Activated naive CD8-positive, alpha-beta T cell (primary cell): Measurements from ENCODE around the gene ASS1.

Experiments used
- H3K27ac Mint-ChIP-seq: one replicate; pipeline ENCODE4 v1.8.0; 2021; ENCODE audit warnings: mixed read lengths
- H3K27me3 Mint-ChIP-seq: one replicate; pipeline ENCODE4 v1.8.0; 2021; ENCODE audit warnings: mixed read lengths
- H3K36me3 Mint-ChIP-seq: one replicate; pipeline ENCODE4 v1.8.0; 2021; ENCODE audit warnings: mixed read lengths
- H3K4me1 Mint-ChIP-seq: one replicate; pipeline ENCODE4 v1.8.0; 2021; ENCODE audit warnings: low read depth, mixed read lengths
- H3K4me3 Mint-ChIP-seq: one replicate; pipeline ENCODE4 v1.8.0; 2021; ENCODE audit warnings: mild to moderate bottlenecking, mixed read lengths
- H3K9me3 Mint-ChIP-seq: one replicate; pipeline ENCODE4 v1.8.0; 2021; ENCODE audit warnings: low read depth, mixed read lengths

Gene ASS1

DNA sequence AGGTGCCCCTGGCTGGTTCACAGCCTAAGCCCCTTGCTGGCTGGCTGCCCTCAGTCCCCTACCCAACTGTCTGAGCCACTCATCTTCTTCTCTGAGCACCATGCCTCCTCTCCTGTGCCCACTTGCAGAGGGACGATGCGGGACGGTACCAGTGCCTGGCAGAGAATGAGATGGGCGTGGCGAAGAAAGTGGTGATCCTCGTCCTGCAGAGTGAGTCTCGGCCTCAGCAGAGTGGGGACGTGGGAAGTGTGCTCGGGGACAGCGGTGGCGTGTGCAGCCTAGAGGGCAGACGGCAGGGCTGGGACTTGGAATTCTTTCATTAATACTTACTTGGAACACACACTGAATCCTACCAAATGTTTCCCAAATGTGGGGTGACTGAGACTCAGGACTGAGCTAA is 34.3 kb upstream of the ASS1 start:
- no peak overlapping the region for H3K4me3 Mint-ChIP-seq
- H3K9me3 Mint-ChIP-seq, result no peaks in the 10 kb centered on the region
- H3K27ac Mint-ChIP-seq, result no peak overlapping the region
- H3K4me1 Mint-ChIP-seq, result no peaks in the 10 kb centered on the region
- H3K36me3 Mint-ChIP-seq, result no peaks in the 10 kb centered on the region
- H3K27me3 Mint-ChIP-seq, result no peaks in the 10 kb centered on the region

DNA sequence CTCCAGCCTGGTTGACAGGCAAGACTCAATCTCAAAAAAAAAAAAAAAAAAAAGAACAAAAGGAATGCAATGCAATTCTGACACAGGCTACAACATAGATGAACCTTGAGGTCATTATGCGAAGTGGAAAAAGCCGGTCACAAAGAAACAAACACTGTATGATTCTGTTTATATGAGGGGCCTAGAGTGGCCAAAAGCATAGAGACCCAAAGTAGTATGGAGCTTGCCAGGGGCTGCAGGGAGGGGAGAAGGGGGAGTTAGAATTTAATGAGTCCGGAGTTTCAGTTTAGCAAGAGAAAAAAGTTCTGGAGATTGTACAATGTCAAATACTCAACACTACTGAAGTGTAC is 33.2 kb upstream of the ASS1 start:
- no peaks in the 10 kb centered on the region for H3K4me1 Mint-ChIP-seq
- H3K36me3 Mint-ChIP-seq, result no peaks in the 10 kb centered on the region
- peaks cover 3% of the 10 kb centered on the region for H3K27me3 Mint-ChIP-seq
- H3K4me3 Mint-ChIP-seq, result no peak overlapping the region
- H3K27ac Mint-ChIP-seq, result no peak overlapping the region
- H3K9me3 Mint-ChIP-seq, result no peaks in the 10 kb centered on the region

DNA sequence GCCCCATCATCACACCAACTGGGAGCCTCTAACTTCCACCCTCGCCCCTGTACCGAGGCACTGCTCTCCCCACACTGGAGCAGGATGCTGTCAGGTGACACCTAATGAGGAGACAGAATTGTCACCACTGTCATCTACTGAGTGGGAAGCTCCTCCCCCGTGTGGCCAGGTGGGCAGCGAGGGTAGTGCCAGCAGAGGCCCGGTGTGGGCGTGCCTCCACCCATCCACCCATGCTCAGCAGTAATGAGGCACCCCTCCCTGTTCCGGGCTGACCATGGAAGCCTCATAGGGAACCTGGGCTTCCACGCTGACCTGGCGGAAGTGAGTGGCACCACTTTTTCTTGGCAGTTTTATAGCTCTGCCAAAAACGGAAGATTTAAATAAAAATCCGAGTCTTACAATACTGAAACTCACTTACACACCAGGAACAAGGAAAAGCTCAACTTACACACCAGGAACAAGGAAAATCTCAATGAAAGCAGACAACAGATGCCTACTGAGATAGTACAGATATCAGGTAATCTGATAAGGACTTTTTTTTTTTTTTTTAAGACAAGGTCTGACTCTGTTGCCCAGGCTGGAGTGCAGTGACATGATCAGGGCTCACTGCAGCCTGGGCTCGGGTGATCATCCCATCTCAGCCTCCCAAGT is 30.6 kb upstream of the ASS1 start:
- Mint-ChIP-seq H3K4me3 (no peak overlapping the region), H3K27me3 (peaks cover 3% of the 10 kb centered on the region), H3K9me3 (no peaks in the 10 kb centered on the region), H3K27ac (no peak overlapping the region), H3K36me3 (no peaks in the 10 kb centered on the region), H3K4me1 (no peaks in the 10 kb centered on the region)

DNA sequence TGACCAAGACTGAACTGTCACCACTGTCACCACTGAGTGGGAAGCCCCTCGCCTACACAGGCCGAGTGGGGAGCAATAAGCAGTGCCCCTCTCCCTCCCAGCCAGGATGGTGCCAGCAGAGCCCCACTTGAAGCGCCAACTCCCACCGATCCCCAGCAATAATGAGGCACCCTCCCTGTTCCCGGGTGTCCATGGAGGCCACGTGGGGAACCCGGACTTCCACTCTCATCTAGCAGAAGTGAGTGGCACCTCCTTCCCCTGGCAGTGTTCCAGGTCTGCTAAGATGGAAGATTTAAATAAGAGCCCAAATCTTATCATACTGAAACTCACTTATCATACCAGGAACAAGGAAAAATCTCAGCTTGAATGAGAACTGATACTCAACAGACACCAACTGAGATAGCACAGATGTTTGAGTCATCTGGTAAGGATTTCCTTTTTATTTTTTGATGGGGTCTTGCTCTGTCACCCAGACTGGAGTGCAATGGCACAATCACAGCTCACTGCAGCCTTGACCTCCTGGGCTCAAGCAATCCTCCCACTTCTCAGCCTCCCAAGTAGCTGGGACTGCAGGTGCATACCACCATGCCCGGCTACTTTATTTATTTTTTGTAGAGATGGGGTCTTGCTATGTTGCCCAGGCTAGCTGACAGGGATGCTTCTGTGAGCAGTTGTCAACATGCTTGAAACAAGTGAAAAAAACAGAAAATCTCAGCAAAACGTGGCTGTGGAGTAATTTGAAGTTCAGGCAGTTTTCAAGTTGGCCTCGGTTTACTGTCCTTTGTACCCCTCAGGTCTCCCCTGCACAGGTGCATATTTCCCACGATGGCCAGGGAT is 29.6 kb upstream of the ASS1 start:
- Mint-ChIP-seq H3K36me3 (no peaks in the 10 kb centered on the region), H3K4me1 (no peaks in the 10 kb centered on the region), H3K4me3 (no peak overlapping the region), H3K27me3 (peaks cover 3% of the 10 kb centered on the region), H3K9me3 (no peaks in the 10 kb centered on the region), H3K27ac (no peak overlapping the region)

DNA sequence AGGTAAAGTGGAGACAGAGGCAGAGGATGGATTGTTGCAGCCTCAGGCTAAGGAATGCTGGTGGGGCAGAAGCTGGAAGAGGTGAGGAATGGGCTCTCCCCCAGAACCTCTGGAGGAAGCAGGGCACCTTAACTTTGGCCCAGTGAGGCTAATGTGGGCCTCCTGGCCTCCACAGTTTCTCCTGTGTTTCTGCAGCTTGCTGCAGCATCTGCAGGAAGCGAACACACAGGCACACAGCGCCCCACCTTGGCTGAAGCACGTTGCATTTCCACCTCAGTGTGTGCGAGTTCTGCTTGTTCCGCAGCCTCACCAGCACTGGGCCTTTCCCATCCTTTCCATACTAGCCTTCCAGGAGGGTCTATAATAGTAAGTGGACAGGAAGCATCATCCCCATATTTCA is 27.2 kb upstream of the ASS1 start:
- Mint-ChIP-seq H3K4me1 (no peaks in the 10 kb centered on the region), H3K4me3 (no peak overlapping the region), H3K9me3 (no peaks in the 10 kb centered on the region), H3K36me3 (no peaks in the 10 kb centered on the region), H3K27ac (no peak overlapping the region), H3K27me3 (peaks cover 3% of the 10 kb centered on the region)

DNA sequence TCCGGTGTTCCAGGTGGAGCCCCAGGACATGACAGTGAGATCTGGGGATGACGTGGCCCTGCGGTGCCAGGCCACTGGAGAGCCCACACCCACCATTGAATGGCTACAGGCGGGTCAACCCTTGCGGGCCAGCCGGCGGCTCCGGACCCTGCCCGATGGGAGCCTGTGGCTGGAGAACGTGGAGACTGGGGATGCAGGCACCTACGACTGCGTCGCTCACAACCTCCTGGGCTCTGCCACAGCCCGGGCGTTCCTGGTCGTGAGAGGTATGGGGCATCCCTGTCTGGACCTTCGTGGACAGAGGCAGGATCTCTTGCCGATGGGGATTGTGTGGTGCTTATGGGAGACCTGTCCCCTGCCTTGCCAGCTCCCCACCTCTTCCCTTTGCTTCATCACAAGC is 26.0 kb upstream of the ASS1 start:
- H3K9me3 Mint-ChIP-seq, result no peaks in the 10 kb centered on the region

DNA sequence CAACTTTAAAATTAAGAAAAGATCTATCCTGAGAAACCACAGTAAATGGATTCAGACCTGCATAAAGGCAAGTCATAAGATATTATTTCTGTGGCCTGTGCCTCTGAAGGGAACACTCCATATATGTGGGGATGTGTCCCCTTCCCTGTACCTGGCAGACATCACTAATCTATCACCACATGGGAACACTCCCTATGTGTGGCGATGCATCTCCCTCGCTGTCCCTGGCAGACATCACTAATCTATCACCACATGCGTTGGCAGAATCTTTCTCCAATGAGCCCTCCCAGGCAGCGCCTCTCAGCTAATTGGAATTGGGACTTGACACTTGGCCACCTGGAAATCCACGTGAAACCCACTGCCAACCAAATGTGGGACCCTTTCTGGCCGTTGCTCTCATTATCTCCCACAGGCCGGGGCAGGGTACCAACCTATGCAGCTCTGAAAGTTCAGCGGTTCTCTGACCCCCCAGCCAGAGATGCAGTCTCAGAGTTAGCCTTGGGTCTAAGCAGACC is 25.2 kb upstream of the ASS1 start:
- H3K4me3 Mint-ChIP-seq, result no peak overlapping the region
- H3K4me1 Mint-ChIP-seq, result no peaks in the 10 kb centered on the region
- H3K36me3 Mint-ChIP-seq, result no peaks in the 10 kb centered on the region
- H3K27ac Mint-ChIP-seq, result no peak overlapping the region
- peaks cover 3% of the 10 kb centered on the region for H3K27me3 Mint-ChIP-seq
- no peaks in the 10 kb centered on the region for H3K9me3 Mint-ChIP-seq

More for the DNA sequence above, 26.0 kb upstream of the ASS1 start:
- peaks cover 3% of the 10 kb centered on the region for H3K27me3 Mint-ChIP-seq
- H3K27ac Mint-ChIP-seq, result no peak overlapping the region
- no peak overlapping the region for H3K4me3 Mint-ChIP-seq
- no peaks in the 10 kb centered on the region for H3K4me1 Mint-ChIP-seq
- no peaks in the 10 kb centered on the region for H3K36me3 Mint-ChIP-seq

DNA sequence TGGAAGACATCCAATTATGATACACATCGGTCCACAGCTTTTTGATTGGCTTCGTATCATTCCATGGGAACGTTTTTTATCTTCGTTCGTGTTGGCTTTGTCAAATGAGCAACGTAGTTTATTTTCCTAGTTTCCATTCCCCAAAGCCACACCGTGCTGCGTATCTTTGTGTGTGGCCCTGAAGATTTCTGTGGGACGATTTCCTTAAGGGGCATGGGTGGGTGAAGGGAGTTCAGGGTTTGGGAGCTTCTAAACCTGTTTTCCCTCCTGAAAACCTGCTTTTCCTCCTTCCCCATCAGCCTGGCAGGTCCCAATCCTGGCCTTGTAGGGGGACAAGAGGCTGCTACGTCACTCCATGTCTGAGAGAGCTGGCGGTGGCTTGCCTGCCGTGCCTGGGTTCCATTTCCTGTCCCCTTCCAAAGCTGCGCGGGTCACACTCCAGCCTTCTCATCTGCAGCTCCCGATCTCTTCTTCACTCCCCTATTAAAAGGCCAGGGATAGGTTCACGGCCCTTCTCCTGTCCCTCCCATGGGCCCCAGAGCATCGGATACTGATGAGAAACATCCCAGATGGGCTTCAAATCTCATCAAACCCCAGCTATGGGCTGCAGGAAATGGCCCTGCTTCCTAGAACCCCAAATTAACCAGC is 23.5 kb upstream of the ASS1 start:
- Mint-ChIP-seq H3K27ac (no peak overlapping the region), H3K27me3 (peaks cover 2% of the 10 kb centered on the region), H3K36me3 (no peaks in the 10 kb centered on the region), H3K9me3 (no peaks in the 10 kb centered on the region), H3K4me3 (no peak overlapping the region), H3K4me1 (no peaks in the 10 kb centered on the region)

DNA sequence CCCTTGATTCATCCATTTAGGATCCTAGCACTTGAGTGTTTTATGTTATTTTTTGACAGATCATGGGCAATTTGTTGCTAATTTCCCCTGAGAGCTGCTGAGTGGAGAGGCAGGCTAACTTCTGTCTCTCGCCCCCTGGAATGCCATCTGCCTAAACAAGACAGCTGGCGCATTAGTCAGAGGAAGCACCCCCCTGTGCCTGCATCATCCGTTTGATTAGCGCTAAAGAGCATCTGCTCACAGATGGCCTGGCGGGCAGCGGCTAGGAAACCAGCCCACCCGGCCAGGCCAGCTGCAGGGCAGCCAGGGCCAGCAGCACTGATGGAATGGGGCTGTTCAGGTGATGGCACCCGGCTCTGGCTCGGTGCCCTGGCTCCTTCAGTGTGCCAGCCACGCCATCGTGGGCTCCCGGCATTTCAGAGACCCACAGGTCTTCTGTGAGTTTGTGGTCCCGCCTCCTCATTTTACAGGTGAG is 22.9 kb upstream of the ASS1 start:
- H3K36me3 Mint-ChIP-seq, result no peaks in the 10 kb centered on the region
- H3K27me3 Mint-ChIP-seq, result peaks cover 1% of the 10 kb centered on the region
- H3K9me3 Mint-ChIP-seq, result no peaks in the 10 kb centered on the region
- no peaks in the 10 kb centered on the region for H3K4me1 Mint-ChIP-seq
- no peak overlapping the region for H3K4me3 Mint-ChIP-seq
- no peak overlapping the region for H3K27ac Mint-ChIP-seq

DNA sequence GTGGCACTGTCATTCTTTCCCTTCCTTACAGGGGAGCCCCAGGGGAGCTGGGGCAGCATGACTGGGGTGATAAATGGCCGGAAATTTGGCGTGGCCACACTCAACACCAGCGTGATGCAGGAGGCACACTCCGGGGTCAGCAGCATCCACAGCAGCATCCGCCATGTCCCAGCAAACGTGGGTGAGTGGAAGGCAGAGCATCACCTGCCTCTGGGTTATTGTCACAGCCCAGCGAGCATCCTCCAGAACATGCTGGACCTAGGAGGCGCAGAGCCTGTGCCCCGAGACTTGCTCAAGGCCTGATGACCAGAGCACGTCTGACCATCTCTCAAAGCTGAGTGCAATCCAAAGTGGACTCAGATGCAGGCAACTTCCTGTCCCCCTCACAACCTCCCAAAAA is 22.2 kb upstream of the ASS1 start:
- peaks cover 2% of the 10 kb centered on the region for H3K27me3 Mint-ChIP-seq
- no peak overlapping the region for H3K27ac Mint-ChIP-seq
- no peaks in the 10 kb centered on the region for H3K36me3 Mint-ChIP-seq
- H3K9me3 Mint-ChIP-seq, result no peaks in the 10 kb centered on the region
- no peaks in the 10 kb centered on the region for H3K4me1 Mint-ChIP-seq
- H3K4me3 Mint-ChIP-seq, result no peak overlapping the region

DNA sequence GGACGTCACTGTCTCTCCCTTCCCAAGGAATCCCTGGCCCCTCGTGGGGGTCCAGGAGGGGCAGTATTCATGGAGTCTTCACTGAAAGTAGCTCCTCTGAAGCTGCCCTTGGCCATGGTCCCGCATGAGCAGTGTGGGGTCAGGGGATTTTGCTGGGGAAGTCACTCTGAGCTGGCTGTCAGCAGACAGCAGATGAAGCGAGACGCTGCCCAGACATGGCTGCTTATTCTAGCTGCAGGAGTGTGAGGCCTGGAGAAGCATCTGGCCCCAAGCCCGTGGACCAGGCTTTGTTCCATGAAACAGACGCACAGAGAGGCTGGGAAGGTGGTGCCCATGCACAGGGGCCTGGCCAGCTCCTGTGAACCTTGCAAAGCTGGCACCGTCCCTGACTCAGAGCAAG is 21.5 kb upstream of the ASS1 start:
- no peak overlapping the region for H3K27ac Mint-ChIP-seq
- no peak overlapping the region for H3K4me3 Mint-ChIP-seq
- H3K4me1 Mint-ChIP-seq, result no peaks in the 10 kb centered on the region
- no peaks in the 10 kb centered on the region for H3K9me3 Mint-ChIP-seq
- no peaks in the 10 kb centered on the region for H3K36me3 Mint-ChIP-seq
- peaks cover 2% of the 10 kb centered on the region for H3K27me3 Mint-ChIP-seq

DNA sequence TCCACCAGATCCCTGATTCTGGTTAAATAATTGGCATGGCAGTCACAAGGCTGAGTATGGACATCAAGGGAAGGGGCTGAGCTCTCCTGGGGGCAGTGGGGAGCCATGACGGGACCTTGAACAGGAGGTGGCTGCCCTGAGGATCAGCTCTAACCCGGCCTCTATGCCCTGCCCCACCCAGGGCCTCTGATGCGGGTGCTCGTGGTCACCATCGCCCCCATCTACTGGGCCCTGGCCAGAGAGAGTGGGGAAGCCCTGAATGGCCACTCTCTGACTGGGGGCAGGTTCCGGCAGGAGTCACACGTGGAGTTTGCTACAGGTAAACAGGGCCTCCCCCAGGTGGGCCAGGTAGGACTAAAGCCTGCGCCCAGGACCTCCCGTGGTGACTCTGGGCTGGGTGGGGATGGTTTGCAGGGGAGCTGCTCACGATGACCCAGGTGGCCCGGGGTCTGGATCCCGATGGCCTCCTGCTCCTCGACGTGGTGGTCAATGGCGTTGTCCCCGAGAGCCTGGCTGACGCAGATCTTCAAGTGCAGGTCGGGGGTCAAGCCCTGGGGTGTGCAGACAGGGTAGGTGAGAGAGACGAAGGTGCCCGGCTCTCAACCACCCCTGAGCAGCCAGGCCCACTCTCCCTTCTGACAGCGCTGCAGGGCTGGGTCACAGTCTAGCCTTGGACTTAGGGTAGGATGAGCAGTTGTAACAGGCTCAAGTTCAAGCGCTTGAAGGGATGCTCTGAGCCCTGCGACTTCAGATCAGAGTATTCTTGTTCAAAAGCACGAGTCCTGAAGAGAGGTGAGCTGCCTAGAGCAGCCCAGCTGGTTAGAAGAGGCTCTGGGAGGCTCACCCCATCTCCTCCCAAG is 19.9 kb upstream of the ASS1 start:
- Mint-ChIP-seq H3K9me3 (no peaks in the 10 kb centered on the region), H3K4me1 (no peaks in the 10 kb centered on the region), H3K27me3 (peaks cover 2% of the 10 kb centered on the region), H3K36me3 (no peaks in the 10 kb centered on the region), H3K4me3 (no peak overlapping the region), H3K27ac (no peak overlapping the region)

DNA sequence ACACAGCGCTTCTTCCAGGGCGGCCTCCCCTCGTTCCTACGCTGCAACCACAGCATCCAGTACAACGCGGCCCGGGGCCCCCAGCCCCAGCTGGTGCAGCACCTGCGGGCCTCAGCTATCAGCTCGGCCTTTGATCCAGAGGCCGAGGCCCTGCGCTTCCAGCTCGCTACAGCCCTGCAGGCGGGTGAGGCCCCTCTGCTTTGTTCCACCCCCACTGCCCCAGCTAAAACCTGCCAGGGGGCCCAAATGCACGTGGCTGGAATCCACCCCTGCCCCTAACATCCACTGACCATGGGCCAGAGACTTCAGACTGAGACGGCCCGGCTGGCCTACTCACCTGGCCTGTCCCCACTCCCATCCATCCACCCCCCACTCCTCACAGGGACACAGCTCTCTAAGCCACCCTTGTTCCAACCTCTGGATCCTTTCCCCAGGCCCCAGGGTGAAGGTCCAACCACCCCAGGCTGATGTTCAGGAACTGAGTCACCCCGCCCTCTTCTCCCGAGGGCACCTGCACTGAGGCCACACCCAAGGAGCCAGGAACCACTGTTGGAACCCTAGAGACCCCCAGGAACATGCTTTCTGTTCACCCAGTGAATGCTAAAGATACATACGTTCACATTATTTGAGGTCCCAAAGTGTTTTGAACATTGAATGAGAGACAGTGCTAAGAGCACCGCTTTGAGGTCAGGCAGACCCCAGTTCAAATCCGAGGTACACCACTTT is 18.9 kb upstream of the ASS1 start:
- no peaks in the 10 kb centered on the region for H3K36me3 Mint-ChIP-seq
- no peaks in the 10 kb centered on the region for H3K4me1 Mint-ChIP-seq
- no peaks in the 10 kb centered on the region for H3K9me3 Mint-ChIP-seq
- H3K27me3 Mint-ChIP-seq, result peaks cover 2% of the 10 kb centered on the region
- no peak overlapping the region for H3K27ac Mint-ChIP-seq
- no peak overlapping the region for H3K4me3 Mint-ChIP-seq

DNA sequence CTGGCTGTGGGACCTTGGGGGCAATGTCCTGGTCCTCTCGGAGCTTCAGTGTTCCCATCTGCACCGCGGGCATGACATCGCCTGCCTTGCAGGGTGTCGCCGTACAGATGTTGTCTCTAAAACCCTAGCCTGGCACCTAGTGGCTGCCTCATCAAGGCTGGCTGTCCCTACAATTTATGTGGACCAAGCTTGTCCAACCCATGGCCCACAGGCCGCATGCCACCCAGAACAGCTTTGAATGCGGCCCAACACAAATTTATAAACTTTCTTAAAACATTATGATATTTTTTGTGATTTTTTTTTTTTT is 18.3 kb upstream of the ASS1 start:
- Mint-ChIP-seq H3K36me3 (no peaks in the 10 kb centered on the region), H3K9me3 (no peaks in the 10 kb centered on the region), H3K4me1 (no peaks in the 10 kb centered on the region), H3K27ac (no peak overlapping the region), H3K27me3 (peaks cover 2% of the 10 kb centered on the region), H3K4me3 (no peak overlapping the region)
